Liver (tissue), 9 donors: ENCODE results near the gene ING1. TPM values are rescaled to one million over a fixed set of nuclear protein-coding genes. Genes with fewer than 3 reads are reported as not detected.
A peak's percentile ranks its signal among the peaks of the same experiment; 100 is the strongest.

ENCODE experiments used
- DNase-seq: peaks from one replicate; pipeline ENCODE4 v3.0.0-alpha.2; 2017; ENCODE audit warnings: low spot score
- H3K27ac ChIP-seq, 2 donors: one replicate each; pipeline ENCODE4 v1.7.0; 2013; ENCODE audit warnings: inconsistent platforms in 2 of 2, low read length in 2 of 2, control low read depth in 1 of 2, low read depth in 1 of 2, mild to moderate bottlenecking in 1 of 2
- H3K27me3 ChIP-seq, 4 donors: one replicate each; pipeline versions ENCODE4 v1.6.1 to v1.7.0; 2013; ENCODE audit warnings: low read length in 3 of 4, inconsistent platforms in 1 of 4, mild to moderate bottlenecking in 1 of 4, moderate library complexity in 1 of 4; ENCODE audit not compliant: control insufficient read depth in 4 of 4, insufficient read depth in 4 of 4
- H3K36me3 ChIP-seq, 4 donors: one replicate each; pipeline versions ENCODE4 v1.6.1 to v1.7.0; 2013; ENCODE audit warnings: low read length in 3 of 4, mild to moderate bottlenecking in 3 of 4, low read depth in 1 of 4, moderate library complexity in 1 of 4; ENCODE audit not compliant: control insufficient read depth in 4 of 4, insufficient read depth in 3 of 4
- H3K4me1 ChIP-seq, 4 donors: one replicate each; pipeline versions ENCODE4 v1.6.1 to v1.7.0; 2013; ENCODE audit warnings: low read length in 3 of 4, mild to moderate bottlenecking in 3 of 4, moderate library complexity in 1 of 4; ENCODE audit not compliant: control insufficient read depth in 4 of 4, insufficient read depth in 4 of 4
- H3K4me3 ChIP-seq, 3 donors: one replicate each; pipeline versions ENCODE4 v1.6.1 to v1.7.0; 2013; ENCODE audit warnings: low read length in 3 of 3, control low read depth in 1 of 3, low read depth in 1 of 3, mild to moderate bottlenecking in 1 of 3
- H3K9ac ChIP-seq, 2 donors: one replicate each; pipeline ENCODE4 v1.7.0; 2013; ENCODE audit warnings: low read length in 2 of 2, mild to moderate bottlenecking in 2 of 2, moderate library complexity in 2 of 2, control low read depth in 1 of 2, low read depth in 1 of 2
- H3K9me3 ChIP-seq, 4 donors: one replicate each; pipeline versions ENCODE4 v1.6.1 to v1.7.0; 2013; ENCODE audit warnings: low read length in 3 of 4; ENCODE audit not compliant: control insufficient read depth in 4 of 4
- ATF3 ChIP-seq: IDR thresholded peaks from 2 replicates; pipeline ENCODE4 v1.6.1; 2016; ENCODE audit warnings: antibody characterized with exemption
- FOXA2 ChIP-seq: IDR thresholded peaks from 2 replicates; pipeline ENCODE4 v1.6.1; 2016; ENCODE audit warnings: antibody characterized with exemption
- MAX ChIP-seq: IDR thresholded peaks from 2 replicates; pipeline ENCODE4 v1.6.1; 2016; ENCODE audit warnings: antibody characterized with exemption
- NR2F2 ChIP-seq: IDR thresholded peaks from 2 replicates; pipeline ENCODE4 v1.6.1; 2016; ENCODE audit warnings: antibody characterized with exemption
- REST ChIP-seq: IDR thresholded peaks from 2 replicates; pipeline ENCODE4 v1.6.1; 2016; ENCODE audit warnings: antibody characterized with exemption, mild to moderate bottlenecking
- RXRA ChIP-seq, 2 donors: IDR thresholded peaks; 2 replicates each; pipeline ENCODE4 v1.6.1; 2017 to 2018; ENCODE audit warnings: antibody characterized with exemption in 2 of 2, mild to moderate bottlenecking in 1 of 2
- WGBS: extraction: QIAGEN DNeasy Blood & Tissue Kit; methylation state at CpG from one replicate; pipeline ENCODE4 v1.1.7; 2013; 5-methylcytosine and 5-hydroxymethylcytosine counted together
- polyA plus RNA-seq, 2 donors: library from polyadenylated mRNA; stranded (reverse) in 1 of 2; unstranded in 1 of 2; fragments of 200-250 nt in 1 of 2; fragments of >200 nt in 1 of 2; fragmentation: Nextera tagmentation in 1 of 2; extraction: Ambion mirVana in 1 of 2; gene quantifications; one replicate each; pipeline versions ENCODE4 v1.2.1 to v1.2.3, GENCODE V29; 2013 to 2015
- total RNA-seq, 2 donors: library from RNA; depleted of rRNA; stranded (reverse); fragments of >200 nt; gene quantifications; one replicate each; pipeline ENCODE4 v1.2.3, GENCODE V29; 2014
- donor health status: healthy.
- donor health status: healthy.
- donor health status: healthy.
- donor health status: healthy.
- donor health status: healthy.

The ING1 gene
- total and polyA plus RNA-seq, 4 donors: 7.5 to 14.1 (median 9.1) TPM

GRCh38 chr13:110771194-110771593, 57.7 kb downstream of the ING1 start:
- no peaks in the 10 kb centered on the region for H3K4me1 ChIP-seq
- no peaks in the 10 kb centered on the region for H3K27me3 ChIP-seq
- H3K27ac ChIP-seq: no peak overlapping the region
- no peak for DNase-seq
- TF ChIP-seq NR2F2: peak; percentile 77
- TF ChIP-seq RXRA (IDR thresholded peaks at IDR 0.05): no peak
- 64% methylated on average over 9 of the region's 9 CpGs for WGBS
- no peaks in the 10 kb centered on the region for H3K36me3 ChIP-seq
- no peak overlapping the region for H3K9ac ChIP-seq
- H3K4me3 ChIP-seq: no peak overlapping the region
- H3K9me3 ChIP-seq: no peaks in the 10 kb centered on the region

GRCh38 chr13:110772091-110772984, 58.8 kb downstream of the ING1 start:
- H3K27me3 ChIP-seq: no peaks in the 10 kb centered on the region
- H3K4me1 ChIP-seq: no peaks in the 10 kb centered on the region
- WGBS: 87% methylated on average over 13 of the region's 13 CpGs
- no peak overlapping the region for H3K27ac ChIP-seq
- H3K9ac ChIP-seq: no peak overlapping the region
- no peaks in the 10 kb centered on the region for H3K9me3 ChIP-seq
- no peak for DNase-seq
- no peak overlapping the region for H3K4me3 ChIP-seq
- H3K36me3 ChIP-seq: no peaks in the 10 kb centered on the region
- no peak for TF ChIP-seq RXRA (IDR thresholded peaks at IDR 0.05)
- TF ChIP-seq NR2F2: no peak
- TF ChIP-seq ATF3: no peak
- no peak for TF ChIP-seq REST
- TF ChIP-seq MAX: no peak
- no peak for TF ChIP-seq FOXA2

Other genes with a start within 250 kb of the ING1 start
- 10 to 100 TPM in 1 of 2 donors, 1 to 10 TPM in 1; 9.8 to 31.0 TPM for gene RAB20, start 152.0 kb upstream of the ING1 start, total RNA-seq
- gene RAB20, start 152.0 kb upstream of the ING1 start, polyA plus RNA-seq: 10 to 100 TPM; 19.3 to 36.9 TPM
- 10 to 100 TPM; 19.0 to 34.1 TPM for gene NAXD, start 98.2 kb upstream of the ING1 start, total RNA-seq
- gene NAXD, start 98.2 kb upstream of the ING1 start, polyA plus RNA-seq: 10 to 100 TPM; 21.2 to 40.5 TPM
- 10 to 100 TPM; 28.6 to 32.3 TPM for gene CARS2, start 7.6 kb upstream of the ING1 start, total RNA-seq
- gene CARS2, start 7.6 kb upstream of the ING1 start, polyA plus RNA-seq: 10 to 100 TPM; 30.5 to 44.0 TPM
- gene ANKRD10, start 201.4 kb downstream of the ING1 start, total RNA-seq: 10 to 100 TPM; 44.1 to 74.1 TPM
- gene ANKRD10, start 201.4 kb downstream of the ING1 start, polyA plus RNA-seq: 10 to 100 TPM; 18.8 to 61.7 TPM